GM19240 (cell line): ENCODE measurements around the gene ZNF121.
A peak's percentile ranks its signal among the peaks of the same experiment; 100 is the strongest.
"Not testable (repeated sequence)": the region's sequence is repeated elsewhere in the genome, so short reads cannot be mapped to it uniquely, and the experiment has no call there.

Source experiments
- DNase-seq: peaks from one replicate; pipeline ENCODE4 v3.0.0; 2011; ENCODE audit warnings: low spot score; ENCODE audit not compliant: insufficient read length

ZNF121 gene

DNA sequence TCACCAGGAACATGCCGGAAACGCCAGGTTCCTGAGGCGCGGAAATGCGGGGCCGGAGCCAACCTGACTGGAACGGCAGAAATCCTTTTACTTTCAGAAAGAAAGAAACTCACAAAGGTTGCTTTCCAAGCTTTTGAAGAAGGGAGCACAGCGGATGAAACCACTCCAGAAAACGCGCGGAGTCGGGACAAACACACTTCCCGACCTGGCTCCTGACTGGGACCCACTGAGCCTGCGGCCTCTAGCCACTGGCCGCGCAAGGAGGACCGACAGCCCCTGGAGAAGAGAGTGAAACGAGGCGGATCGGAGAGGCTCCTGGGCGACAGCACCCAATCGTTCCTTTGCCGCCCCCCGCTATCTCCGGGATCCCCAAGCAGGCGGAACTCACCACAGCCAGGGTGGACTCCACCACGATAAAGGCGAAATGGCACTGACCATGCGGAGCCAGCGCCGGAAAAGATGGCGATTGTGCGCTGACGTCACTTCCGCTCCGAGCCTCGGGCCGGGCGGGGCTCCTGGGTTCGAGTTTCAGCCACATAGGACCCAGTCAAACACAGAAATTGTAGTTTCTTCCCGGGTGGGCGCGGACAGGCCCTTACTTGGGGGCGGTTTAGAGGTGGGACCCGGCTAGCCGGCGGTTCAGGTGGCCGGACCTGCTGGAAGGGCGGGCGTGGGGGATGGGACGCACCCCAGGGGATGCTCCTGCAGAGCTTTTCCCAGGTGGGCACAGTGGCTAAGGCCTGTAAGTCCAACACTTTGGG is at the start of gene ZNF121:
TSS of gene ZNF121 (minus strand) at position 432 of the 761 bp plus-strand sequence. CDS start 16,407 bp downstream, outside the sequence.
- peak; percentile 56 for DNase-seq

DNA sequence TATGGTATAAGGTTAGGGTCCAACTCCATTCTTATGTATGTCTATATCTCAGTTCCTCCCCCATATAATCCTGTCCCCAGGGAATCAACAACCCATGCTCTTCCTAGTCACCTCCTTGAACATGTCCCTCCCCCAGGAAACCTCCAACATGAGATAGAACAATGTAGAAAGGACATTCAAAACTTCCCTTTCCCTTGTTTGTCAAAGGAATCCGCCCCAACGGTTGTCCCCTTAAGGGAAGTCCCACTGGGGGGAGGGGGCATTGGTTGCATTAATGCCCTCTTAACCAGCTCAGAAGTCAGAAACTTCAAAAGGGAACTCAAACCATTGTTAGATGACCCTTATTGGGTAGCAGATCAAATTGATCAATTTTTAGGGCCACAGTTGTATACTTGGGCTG is 43.6 kb upstream of the ZNF121 start:
- DNase-seq = no peak

DNA sequence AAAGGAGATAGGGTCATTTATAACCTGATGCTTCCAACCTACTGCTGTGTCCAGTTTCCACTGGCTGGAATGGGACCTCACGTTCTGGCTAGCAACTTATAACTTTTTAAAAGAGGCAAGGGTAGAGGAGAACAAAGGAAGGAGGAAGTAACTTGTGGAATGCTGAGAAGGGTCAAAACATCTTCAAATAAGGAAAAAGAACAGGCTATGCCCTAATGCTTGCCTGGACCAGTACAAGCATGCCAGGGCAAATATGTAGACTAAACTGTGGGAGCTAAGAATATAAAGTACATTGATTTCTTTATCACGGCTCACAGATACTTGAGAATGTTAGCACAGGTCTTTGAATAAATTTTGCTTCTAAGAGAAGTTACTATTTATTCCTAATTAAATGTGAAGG is 38.2 kb upstream of the ZNF121 start:
- no peak for DNase-seq

DNA sequence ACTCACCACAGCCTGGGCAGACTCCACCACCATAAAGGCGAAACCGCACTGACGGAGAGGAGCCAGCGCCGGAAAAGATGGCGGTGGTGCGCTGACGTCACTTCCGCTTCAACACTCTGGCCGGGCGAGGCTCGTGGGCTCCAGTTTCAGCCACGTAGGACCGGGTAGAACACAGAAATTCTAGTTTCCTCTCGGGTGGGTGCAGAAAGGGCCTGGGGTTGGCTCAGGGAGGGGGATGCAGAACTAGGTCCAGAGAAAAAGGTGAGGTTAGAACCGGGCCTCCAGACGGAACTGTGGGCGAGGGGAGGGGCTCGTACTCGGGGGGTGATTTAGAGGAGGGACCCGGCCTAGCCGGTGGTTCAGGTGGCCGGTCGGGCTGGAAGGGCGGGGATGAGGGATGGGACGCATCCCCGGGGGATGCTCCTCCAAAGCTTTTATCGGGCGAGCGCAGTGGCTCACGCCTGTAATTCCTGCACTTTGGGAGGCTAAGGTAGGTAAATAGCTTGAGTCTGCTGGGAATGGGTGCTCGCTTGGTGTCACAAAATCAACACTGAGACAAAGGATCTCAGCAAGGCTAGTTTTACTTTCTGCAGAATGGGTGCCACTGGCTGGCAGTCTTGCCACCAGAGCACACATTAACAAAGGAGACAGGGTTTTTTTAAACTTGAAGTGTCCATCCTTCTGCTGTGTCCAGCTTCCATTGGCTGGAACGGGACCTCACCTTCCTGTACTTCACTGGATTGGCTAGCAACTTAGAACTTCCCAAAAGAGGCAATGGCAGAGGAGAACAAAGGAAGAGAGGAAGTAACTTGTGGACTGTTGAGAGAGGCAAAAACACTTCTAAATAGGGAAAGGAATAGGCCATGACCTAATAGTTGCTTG is 37.1 kb upstream of the ZNF121 start, which contains the start of gene ZNF561:
TSS of gene ZNF561 (minus strand) at position 77 of the 882 bp plus-strand sequence. CDS start 1,776 bp downstream, outside the sequence.
- DNase-seq = peak; percentile 56

DNA sequence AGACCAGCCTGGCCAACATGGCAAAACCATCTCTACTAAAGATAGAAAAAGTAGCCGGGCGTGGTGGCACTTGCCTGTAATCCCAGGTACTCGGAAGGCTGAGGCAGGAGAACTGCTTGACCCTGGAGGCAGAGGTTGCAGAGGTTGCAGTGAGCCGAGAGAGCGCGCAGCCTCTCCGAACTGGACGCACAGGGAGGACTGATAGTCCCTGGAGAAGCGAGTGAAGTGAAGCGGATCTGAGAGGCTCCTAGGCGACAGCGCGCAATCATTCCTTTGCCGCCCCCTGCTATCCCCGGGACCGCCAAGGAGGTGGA is 36.5 kb upstream of the ZNF121 start:
- DNase-seq = no peak

DNA sequence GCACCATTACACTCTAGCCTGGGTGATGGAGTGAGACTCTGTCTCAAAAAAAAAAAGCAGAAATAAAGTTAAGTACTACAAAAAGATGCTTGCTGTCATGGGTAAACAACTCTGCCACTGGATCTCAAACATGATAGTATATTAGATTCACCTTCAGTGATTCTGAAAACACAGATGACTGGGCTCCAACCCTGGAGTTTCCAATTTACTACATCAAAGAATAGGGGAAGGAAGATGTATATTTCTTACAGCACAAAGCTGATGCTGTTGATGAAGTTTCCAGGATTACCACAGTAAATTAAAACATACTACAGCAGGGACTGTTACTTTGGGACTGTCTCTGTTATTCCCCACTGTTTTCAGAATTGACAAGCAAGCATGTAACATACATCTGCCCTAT is 31.5 kb upstream of the ZNF121 start:
- no peak for DNase-seq

DNA sequence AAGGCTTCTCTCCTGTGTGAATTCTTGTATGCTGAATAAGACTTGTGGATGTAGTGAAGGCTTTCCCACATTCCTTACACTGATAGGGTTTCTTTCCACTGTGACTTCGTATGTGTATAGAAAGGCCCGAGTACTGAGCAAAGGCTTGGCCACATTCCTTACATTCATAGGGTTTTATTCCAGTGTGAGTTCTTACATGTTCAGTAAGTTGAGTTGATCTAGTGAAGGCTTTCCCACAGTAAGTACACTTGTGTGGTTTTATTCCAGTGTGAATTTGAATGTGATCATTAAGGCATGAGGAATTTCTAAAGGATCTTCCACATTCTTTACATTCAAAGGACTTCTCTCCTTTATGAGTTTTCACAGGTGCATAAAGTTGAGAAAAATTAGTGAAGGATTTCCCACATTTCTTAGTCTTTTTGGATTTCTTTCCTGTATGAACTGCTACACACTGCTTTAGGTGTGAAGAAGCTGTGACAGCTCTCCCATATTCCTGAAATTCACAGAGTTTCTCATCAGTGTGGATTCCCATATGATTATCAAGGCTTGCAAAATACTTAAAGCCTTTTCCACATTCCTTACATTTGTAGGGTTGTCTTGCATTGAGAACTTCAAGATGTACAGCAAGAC is 26.3 kb upstream of the ZNF121 start:
- DNase-seq = no peak

DNA sequence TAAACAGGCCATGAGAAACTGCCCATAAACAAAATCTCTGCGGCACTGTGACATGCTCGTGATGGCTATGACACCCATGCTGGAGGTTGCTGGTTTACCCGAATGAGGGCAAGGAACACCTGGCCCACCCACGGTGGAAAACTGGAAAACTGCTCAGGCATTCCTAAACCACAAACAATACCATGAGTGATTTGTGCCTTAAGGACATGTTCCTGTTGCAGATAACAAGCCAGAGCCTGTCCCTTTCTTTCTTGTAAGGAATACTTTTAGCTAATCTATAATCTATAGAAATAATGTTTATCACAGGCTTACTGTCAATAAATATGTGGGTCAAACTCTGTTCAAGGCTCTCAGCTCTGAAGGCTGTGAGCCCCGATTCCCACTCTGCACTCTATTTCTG is 24.6 kb upstream of the ZNF121 start:
- no peak for DNase-seq

DNA sequence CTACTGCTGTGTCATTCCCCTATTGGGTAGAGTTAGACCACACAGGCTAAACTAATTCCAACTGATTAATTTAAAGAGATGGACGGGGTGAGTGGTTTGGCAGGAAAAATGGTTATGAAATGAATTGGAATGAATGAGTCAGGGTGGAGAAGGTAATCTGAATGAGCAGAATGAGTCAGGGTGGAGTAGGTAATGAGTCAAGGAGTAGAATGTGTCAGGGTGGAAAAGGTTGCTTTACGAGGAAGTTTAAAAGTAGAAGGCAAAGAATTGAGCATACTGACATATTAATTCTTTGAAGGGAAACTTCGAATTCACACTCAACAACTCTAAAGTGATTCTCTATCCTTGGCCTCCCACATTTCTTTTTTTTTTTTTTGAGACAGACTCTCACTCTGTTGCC is 12.7 kb upstream of the ZNF121 start:
- DNase-seq = no peak

DNA sequence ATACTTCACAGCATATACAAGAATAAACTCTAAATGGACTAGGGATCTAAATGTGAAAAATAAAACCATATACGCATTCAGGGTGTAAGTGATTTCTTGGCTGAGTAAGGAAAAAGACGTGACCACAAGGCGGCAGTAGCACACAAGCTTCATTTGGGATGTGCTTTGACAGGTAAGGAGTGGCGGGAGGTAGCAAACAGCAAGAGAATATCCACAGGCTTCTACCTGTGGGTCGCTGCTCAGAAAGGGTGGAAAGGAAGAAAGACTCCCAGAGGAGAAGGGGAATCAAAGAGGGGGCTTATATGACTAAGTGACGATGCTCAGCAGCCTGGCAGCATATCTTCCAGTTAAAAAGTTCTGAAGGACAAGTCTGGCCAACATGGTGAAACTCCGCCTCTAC is 2.5 kb upstream of the ZNF121 start:
- no peak for DNase-seq

DNA sequence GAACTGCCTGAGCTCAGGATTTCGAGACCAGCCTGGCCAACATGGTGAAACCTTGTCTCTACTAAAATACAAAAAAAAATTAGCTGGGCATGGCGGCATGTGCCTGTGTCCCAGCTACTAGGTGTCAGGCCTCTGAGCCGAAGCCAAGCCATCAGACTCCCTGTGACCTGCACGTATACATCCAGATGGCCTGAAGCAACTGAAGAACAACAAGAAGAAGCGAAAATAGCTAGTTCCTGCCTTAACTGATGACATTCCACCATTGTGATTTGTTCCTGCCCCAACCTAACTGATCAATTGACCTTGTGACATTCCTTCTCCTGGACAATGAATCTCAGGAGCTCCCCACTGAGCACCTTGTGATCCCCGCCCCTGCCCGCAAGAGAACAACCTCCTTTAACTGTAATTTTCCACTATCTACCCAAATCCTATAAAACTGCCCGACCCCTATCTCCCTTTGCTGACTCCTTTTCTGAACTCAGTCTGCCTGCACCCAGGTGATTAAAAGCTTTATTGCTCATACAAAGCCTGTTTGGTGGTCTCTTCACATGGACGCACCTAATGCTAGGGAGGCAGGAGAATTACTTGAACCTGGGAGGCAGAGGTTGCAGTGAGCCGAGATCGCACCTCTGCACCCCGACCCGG is 2.1 kb downstream of the ZNF121 start:
- DNase-seq = not testable (repeated sequence)

DNA sequence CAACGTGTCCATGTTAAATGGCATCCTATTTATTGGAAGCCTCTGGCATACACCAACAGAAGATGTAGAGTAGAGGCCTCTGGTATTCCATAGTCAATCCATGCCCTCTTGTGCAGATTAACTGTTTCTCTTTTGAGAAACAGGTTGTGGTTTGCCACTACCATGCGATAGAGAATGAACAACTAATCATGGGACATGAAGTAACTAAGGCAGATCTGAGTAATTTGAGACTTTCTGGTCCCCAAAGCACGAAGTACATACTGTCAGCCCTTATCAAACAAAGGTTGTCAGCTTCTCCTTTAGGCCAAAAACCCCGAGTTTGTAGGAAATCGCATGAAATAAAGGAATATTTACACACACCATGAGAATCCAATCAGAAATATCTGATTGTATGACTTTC is 3.6 kb downstream of the ZNF121 start:
- DNase-seq = no peak

DNA sequence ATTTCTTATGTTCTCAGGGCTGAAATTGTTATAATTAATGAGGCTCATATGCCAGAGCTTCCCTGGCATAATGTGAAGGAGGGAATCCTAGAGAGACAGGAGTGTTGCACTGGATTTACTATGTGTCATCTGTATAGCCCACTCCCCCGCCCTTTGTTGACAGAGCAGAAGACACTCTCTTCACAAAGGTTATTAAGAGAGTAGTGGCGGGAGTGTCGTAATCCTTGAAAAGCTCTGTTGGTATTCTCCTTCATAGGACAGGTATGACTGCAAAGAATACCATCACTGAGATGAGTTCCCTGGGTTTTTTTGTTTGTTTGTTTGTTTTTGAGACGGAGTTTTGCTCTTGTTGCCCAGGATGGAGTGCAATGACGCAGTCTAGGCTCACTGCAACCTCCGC is 14.0 kb downstream of the ZNF121 start:
- DNase-seq = no peak

DNA sequence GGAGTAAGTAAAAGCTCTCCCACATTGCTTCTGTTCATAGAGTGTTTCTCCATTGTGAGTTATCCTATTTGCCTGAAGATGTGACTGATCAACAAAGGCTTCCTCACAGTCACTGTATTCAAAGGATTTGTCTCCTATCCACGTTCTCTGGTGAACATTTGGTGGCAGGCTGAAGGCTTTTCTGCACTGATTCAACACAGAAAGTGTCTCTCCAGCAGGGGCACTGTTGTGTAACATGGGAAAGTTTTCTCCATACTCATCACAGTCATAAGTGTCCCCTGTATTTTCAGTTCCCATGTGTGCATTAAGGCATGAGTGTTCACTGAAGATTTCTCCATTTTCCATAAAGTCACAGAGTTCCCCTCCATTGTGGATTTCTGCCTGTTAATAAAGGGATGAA is 17.6 kb downstream of the ZNF121 start:
- no peak for DNase-seq

DNA sequence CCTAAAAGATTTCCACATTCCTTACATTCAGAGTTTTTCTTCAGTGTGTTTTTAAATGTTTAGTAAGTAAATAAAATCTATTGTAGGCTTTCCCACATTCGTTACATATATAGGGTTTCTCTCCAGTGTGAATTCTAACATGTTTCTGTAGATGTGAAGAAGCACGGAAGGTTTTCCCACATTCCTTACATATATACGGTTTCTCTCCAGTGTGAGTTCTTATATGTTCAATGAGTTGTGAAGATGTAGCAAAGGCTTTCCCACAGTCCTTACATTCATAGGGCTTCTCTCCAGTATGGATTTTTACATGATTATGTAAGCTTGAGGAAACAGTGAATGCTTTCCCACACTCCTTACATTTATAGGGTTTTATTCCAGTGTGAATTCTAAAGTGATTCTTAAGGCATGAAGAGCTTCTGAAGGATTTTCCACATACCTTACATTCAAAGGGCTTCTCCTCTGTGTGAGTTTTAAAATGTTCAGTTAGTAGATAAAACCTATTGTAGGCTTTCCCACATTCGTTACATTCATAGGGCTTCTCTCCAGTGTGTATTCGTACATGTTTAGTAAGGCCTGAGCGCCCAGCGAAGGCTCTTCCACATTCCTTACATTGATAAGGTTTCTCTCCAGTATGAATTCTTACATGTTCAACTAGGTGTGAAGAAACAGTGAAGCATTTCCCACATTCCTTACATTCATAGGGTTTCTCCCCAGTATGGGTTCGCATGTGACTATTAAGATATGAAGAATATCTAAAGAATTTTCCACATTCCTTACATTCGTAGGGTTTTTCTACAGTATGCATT is 18.2 kb downstream of the ZNF121 start:
- DNase-seq = no peak

DNA sequence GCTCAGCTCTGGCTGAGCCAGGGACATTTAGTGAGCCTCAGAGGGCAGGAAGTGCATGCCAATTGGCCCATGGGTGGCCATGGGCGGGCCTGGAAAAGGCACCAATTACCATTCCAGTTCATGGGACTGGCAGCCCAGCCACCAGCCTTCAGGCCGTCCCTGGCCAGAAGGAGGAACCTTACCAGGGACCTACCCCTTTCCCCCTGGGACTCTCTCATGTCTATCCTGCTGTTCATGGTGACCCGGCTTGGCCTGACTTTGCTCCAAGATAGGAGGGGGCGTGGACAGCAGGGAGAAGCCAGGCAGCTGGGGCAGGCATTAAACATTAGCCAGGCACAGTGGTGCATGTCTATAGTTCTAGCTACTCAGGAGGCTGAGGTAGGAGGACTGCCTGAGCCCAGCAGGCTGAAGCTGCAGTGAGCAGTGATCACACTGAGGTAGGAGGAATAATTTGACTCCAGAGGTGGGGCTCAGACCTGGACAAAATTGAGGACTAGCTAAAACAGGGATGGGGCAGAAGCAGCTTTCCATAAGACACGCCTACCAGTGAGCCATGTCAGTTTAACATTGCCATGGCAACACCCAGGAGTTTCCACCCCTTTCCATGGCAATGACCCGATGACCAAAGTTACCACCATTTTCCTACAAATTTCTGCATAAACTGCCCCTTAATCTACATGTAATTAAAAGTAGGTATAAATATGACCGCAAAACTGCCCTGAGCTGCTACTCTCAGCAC is 31.6 kb downstream of the ZNF121 start:
- DNase-seq = no peak

DNA sequence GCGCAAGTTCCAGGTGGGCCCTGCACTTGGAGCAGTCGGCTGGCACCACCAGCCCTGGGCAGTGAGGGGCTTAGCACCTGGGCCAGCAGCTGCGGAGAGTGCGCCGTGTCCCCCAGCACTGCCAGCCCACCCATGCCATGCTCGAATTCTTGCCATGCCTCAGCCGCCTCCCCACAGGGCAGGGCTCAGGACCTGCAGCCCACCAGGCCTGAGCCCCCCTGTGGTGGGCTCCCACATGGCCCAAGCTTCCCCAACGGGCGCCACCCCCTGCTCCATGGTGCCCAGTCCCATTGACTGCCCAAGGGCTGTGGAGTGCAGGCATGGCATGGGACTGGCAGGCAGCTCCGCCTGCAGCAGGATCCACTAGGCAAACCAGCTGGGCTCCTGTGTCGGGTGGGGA is 36.4 kb downstream of the ZNF121 start:
- no peak for DNase-seq

DNA sequence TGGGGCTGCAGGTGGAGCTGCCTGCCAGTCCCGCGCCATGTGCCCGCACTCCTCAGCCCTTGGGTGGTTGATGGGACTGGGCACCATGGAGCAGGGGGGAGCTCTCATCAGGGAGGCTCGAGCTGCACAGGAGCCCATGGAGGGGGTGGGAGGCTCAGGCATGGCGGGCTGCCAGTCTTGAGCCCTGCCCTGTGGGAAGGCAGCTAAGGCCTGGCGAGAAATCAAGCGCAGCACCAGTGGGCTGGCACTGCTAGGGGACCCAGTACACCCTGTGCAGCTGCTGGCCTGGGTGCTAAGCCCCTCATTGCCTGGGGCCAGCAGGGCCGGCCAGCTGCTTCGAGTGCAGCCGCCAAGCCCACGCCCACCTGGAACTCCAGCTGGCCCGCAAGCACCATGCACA is 43.0 kb downstream of the ZNF121 start:
- not testable (repeated sequence) for DNase-seq

DNA sequence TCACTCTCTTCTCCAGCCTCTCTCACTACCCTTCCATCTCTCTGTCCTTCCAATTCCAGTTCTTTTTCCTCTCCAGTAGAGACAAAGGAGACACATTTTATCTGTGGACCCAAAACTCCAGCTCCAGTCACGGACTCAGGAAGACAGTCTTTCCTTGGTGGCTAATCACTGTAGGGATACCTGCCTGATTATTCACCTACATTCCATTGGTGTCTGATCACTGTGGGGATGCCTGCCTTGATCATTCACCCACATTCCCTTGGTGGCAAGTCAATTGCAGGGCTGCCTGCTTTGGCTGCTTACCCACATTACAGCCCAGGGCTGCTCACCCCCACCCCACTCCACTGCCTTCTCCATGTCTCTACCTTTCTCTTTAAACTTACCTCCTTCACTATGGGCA is 44.4 kb downstream of the ZNF121 start:
- not testable (repeated sequence) for DNase-seq

DNA sequence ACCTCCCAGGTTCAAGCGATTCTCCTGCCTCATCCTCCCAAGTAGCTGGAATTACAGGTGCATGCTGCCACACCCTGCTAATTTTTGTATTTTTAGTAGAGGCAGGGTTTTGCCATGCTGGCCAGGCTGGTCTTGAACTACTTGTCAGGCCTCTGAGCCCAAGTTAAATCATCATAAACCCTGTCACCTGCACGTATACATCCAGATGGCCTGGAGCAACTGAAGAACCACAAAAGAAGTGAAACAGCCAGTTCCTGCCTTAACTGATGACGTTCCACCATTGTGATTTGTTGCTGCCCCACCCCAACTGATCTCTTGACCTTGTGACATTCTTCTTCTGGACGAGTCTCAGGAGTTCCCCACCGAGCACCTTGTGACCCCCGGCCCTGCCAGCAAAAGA is 45.1 kb downstream of the ZNF121 start:
- DNase-seq = not testable (repeated sequence)
